Fibroblast of lung (primary cell): ENCODE results near the gene LUC7L2. TPM values are rescaled to one million over a fixed set of nuclear protein-coding genes. Genes with fewer than 3 reads are reported as not detected.

ENCODE experiments used
- DNase-seq, 2 donors: peaks; one replicate each; pipeline versions ENCODE4 v3.0.0 to v3.0.0-alpha.2; 2010; ENCODE audit warnings: low read depth in 2 of 2
- H2AFZ ChIP-seq: 2 replicates; pipeline ENCODE4 v1.5.1; 2012; ENCODE audit warnings: low read length, control low read depth, inconsistent platforms
- H3K27ac ChIP-seq: 2 replicates; pipeline ENCODE4 v1.5.1; 2011; ENCODE audit warnings: low read length, control low read depth; ENCODE audit not compliant: insufficient read depth
- H3K27me3 ChIP-seq: 2 replicates; pipeline ENCODE4 v1.5.1; 2011; ENCODE audit warnings: mild to moderate bottlenecking, low read length; ENCODE audit not compliant: control insufficient read depth, insufficient read depth
- H3K36me3 ChIP-seq: 2 replicates; pipeline ENCODE4 v1.5.1; 2011; ENCODE audit warnings: low read length; ENCODE audit not compliant: control insufficient read depth, insufficient read depth
- H3K4me1 ChIP-seq: 2 replicates; pipeline ENCODE4 v1.5.1; 2011; ENCODE audit warnings: low read length; ENCODE audit not compliant: control insufficient read depth, insufficient read depth; ENCODE audit errors: extremely low read depth
- H3K4me2 ChIP-seq: 2 replicates; pipeline ENCODE4 v1.5.1; 2011; ENCODE audit warnings: low read length, control low read depth; ENCODE audit not compliant: insufficient read depth; ENCODE audit errors: extremely low read depth
- H3K4me3 ChIP-seq, 4 experiments: fragments of 200-600 bp in 1 of 4; sonication (generic) in 1 of 4; replicated peaks in 1 of 4; 2 replicates each; pipeline ENCODE4 v1.5.1; 2011 to 2016; ENCODE audit warnings: low read length in 4 of 4, low read depth in 3 of 4, mild to moderate bottlenecking in 3 of 4, control low read depth in 2 of 4, inconsistent platforms in 1 of 4, mixed read lengths in 1 of 4; ENCODE audit not compliant: insufficient read depth in 1 of 4; ENCODE audit errors: control extremely low read depth in 1 of 4
- H3K79me2 ChIP-seq: 2 replicates; pipeline ENCODE4 v1.5.1; 2012; ENCODE audit warnings: mild to moderate bottlenecking, low read length, inconsistent platforms; ENCODE audit not compliant: control insufficient read depth, insufficient read depth
- H3K9ac ChIP-seq: 2 replicates; pipeline ENCODE4 v1.5.1; 2011; ENCODE audit warnings: mild to moderate bottlenecking, low read length, control low read depth; ENCODE audit not compliant: insufficient read depth
- H3K9me3 ChIP-seq: 2 replicates; pipeline ENCODE4 v1.5.1; 2012; ENCODE audit warnings: low read depth, low read length; ENCODE audit not compliant: control insufficient read depth, insufficient read depth
- H4K20me1 ChIP-seq: 2 replicates; pipeline ENCODE4 v1.5.1; 2011; ENCODE audit warnings: low read length; ENCODE audit not compliant: control insufficient read depth, insufficient read depth; ENCODE audit errors: extremely low read depth
- CTCF ChIP-seq, 2 donors: IDR thresholded peaks in 1 of 2; conservative IDR thresholded peaks in 1 of 2; 1 replicate in 1 of 2; 2 replicates in 1 of 2; pipeline ENCODE4 v1.5.1; 2011 to 2012; ENCODE audit warnings: low read length in 2 of 2, control low read depth in 1 of 2, inconsistent platforms in 1 of 2, low read depth in 1 of 2, mild to moderate bottlenecking in 1 of 2
- EZH2 ChIP-seq: IDR thresholded peaks from 2 replicates; pipeline ENCODE4 v1.5.1; 2012; ENCODE audit warnings: low read length, control low read depth, mild to moderate bottlenecking; ENCODE audit errors: missing control alignments
- polyA plus RNA-seq, 2 donors: library from polyadenylated mRNA; depleted of rRNA in 1 of 2; stranded (reverse) in 1 of 2; unstranded in 1 of 2; fragments of >200 nt; gene quantifications; 2 replicates each; pipeline ENCODE4 v1.2.1, GENCODE V29; 2011 to 2012; ENCODE audit warnings: missing spikeins in 1 of 2
- total RNA-seq: library from RNA; depleted of rRNA; stranded (reverse); fragments of >200 nt; gene quantifications from 2 replicates; pipeline ENCODE4 v1.2.1, GENCODE V29; 2014

LUC7L2 gene
- total and polyA plus RNA-seq, 2 donors (not counting 1 experiment from before 2014, with no cell fraction given) = 38.5 to 48.7 TPM

GRCh38 chr7:139366400-139366799 is 6.7 kb downstream of the LUC7L2 start:
- Histone ChIP-seq H3K36me3 (no peaks in the 10 kb centered on the region), H3K4me3 (no peak overlapping the region), H3K27ac (no peak overlapping the region), H3K9me3 (no peaks in the 10 kb centered on the region), H4K20me1 (peaks cover 3% of the 10 kb centered on the region), H3K79me2 (peaks cover 97% of the 10 kb centered on the region), H3K4me2 (no peak overlapping the region), H3K4me1 (no peaks in the 10 kb centered on the region), H2AFZ (no peak overlapping the region), H3K27me3 (no peaks in the 10 kb centered on the region), H3K9ac (no peak overlapping the region)
- DNase-seq = no peak
- TF ChIP-seq CTCF (conservative IDR thresholded peaks at IDR 0.05 in 1 of 2, IDR thresholded peaks at IDR 0.05 in 1 of 2; ENCODE audit: low read depth in 1 of 2, low read length in 2 of 2) (no peak), EZH2 (no peak)

DNA sequence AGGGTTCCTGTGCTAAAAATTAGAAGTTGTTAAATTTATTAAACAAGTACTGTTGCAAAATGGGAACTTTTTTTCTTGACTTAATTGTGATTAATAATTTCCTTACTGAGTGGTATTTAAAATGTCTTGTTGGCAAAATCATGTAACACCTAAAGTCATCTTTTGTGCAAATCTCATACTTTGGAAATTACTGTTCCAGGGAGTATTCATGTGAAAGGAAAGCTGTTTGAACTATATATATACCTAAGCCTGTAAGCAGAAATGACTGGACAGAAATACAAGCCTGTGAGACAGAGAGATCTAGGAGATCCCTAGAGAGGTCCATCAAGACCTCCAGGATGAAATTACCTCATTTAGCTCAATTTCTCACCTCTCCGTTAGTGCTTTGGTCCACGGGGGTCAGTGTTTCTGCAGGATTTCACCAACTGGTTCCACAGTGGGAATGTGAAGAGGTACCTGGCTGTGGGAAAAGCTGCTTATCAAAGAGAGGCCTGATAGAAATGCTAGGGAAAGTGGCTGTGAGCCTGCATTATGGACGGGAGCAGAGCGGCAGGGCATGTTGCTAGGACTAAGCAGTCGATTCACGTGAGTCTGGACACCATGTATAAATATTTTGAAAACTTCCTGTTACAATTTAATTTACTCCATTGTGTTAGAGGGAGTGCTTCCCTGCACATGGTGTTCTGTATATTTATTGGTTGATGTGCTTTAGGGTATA is 7.9 kb downstream of the LUC7L2 start:
- Histone ChIP-seq H3K36me3 (no peaks in the 10 kb centered on the region), H3K79me2 (peaks cover 98% of the 10 kb centered on the region), H3K4me2 (no peak overlapping the region), H3K4me3 (no peak overlapping the region), H3K9me3 (no peaks in the 10 kb centered on the region), H3K9ac (no peak overlapping the region), H2AFZ (no peak overlapping the region), H4K20me1 (no peaks in the 10 kb centered on the region), H3K4me1 (no peaks in the 10 kb centered on the region), H3K27ac (no peak overlapping the region), H3K27me3 (no peaks in the 10 kb centered on the region)
- DNase-seq = no peak
- TF ChIP-seq CTCF (conservative IDR thresholded peaks at IDR 0.05 in 1 of 2, IDR thresholded peaks at IDR 0.05 in 1 of 2; ENCODE audit: low read depth in 1 of 2, low read length in 2 of 2) (no peak), EZH2 (no peak)

GRCh38 chr7:139370301-139370942 is 10.7 kb downstream of the LUC7L2 start:
- H3K4me3 ChIP-seq = no peak overlapping the region
- no peaks in the 10 kb centered on the region for H3K27me3 ChIP-seq
- peaks cover 95% of the 10 kb centered on the region for H3K79me2 ChIP-seq
- H4K20me1 ChIP-seq = no peaks in the 10 kb centered on the region
- no peaks in the 10 kb centered on the region for H3K4me1 ChIP-seq
- H3K9me3 ChIP-seq = no peaks in the 10 kb centered on the region
- no peak overlapping the region for H3K27ac ChIP-seq
- no peak for TF ChIP-seq CTCF (conservative IDR thresholded peaks at IDR 0.05 in 1 of 2, IDR thresholded peaks at IDR 0.05 in 1 of 2; ENCODE audit: low read depth in 1 of 2, low read length in 2 of 2)
- TF ChIP-seq EZH2 = no peak
- no peak overlapping the region for H2AFZ ChIP-seq
- H3K4me2 ChIP-seq = no peak overlapping the region
- no peak for DNase-seq
- no peaks in the 10 kb centered on the region for H3K36me3 ChIP-seq
- no peak overlapping the region for H3K9ac ChIP-seq
